ENCODE results near the gene PDAP1. TPM values are rescaled to one million over a fixed set of nuclear protein-coding genes. Genes with fewer than 3 reads are reported as not detected.

Gene PDAP1
- total RNA-seq = 100 to 1,000 TPM; 147 to 165 TPM
- 130 TPM for polyA plus RNA-seq (2013, experiment 1 of 2)
- polyA plus RNA-seq (2013, experiment 2 of 2) = 130 TPM
- long read RNA-seq, experiment 1, transcript PDAP1-201 (6 exons, 2,546 nt) = major isoform, 14 of 96 reads
- long read RNA-seq, experiment 1, partial matches to known transcripts = 58 of 96 reads
- long read RNA-seq, experiment 1, other reads (novel, unspliced or antisense) = 24 of 96 reads
- long read RNA-seq, experiment 2, transcript PDAP1-201 (6 exons, 2,546 nt) = major isoform, 82 of 92 reads
- long read RNA-seq, experiment 2, partial matches to known transcripts = 5 of 92 reads
- long read RNA-seq, experiment 2, other reads (novel, unspliced or antisense) = 5 of 92 reads
- long read RNA-seq, experiment 3, transcript PDAP1-201 (6 exons, 2,546 nt) = major isoform, 163 of 181 reads
- long read RNA-seq, experiment 3, partial matches to known transcripts = 7 of 181 reads
- long read RNA-seq, experiment 3, other reads (novel, unspliced or antisense) = 11 of 181 reads
- long read RNA-seq, experiment 4, transcript PDAP1-201 (6 exons, 2,546 nt) = major isoform, 555 of 675 reads
- long read RNA-seq, experiment 4, partial matches to known transcripts = 19 of 675 reads
- long read RNA-seq, experiment 4, other reads (novel, unspliced or antisense) = 98 of 675 reads

GRCh38 chr7:99408379-99409191, at the start of gene PDAP1, which contains the start of gene BUD31:
Gene PDAP1, minus strand, starts transcription at chr7:99408597. Its CDS starts 49 bp downstream, at chr7:99408548.
Gene BUD31, plus strand, starts transcription at chr7:99408969. Its CDS starts 2,124 bp downstream, at chr7:99411093.
- H3K4me3 Mint-ChIP-seq = peak within 1 kb of the TSS; percentile 97
- H3K9me3 Mint-ChIP-seq = no peaks in the 10 kb centered on the region
- no peak for TF ChIP-seq CTCF (conservative IDR thresholded peaks at IDR 0.05)
- H3K27ac Mint-ChIP-seq = peak within 1 kb of the TSS; percentile 98
- peak within 1 kb of the TSS; percentile 90 for H3K9ac ChIP-seq (ENCODE audit: extremely low read depth, low read length, poor library complexity, severe bottlenecking)
- peaks cover 43% of the 10 kb centered on the region for H3K36me3 ChIP-seq (ENCODE audit: control insufficient read depth, insufficient read depth, low read length)
- H3K4me1 ChIP-seq (ENCODE audit: control insufficient read depth, insufficient read depth, low read length) = peaks cover 8% of the 10 kb centered on the region
- no peaks in the 10 kb centered on the region for H3K27me3 Mint-ChIP-seq (ENCODE audit: insufficient read depth)
- H3K27ac ChIP-seq (ENCODE audit: low read depth, low read length) = peak within 1 kb of the TSS; percentile 99
- H3K27me3 ChIP-seq (ENCODE audit: control insufficient read depth, insufficient read depth, low read length, poor library complexity, severe bottlenecking) = no peaks in the 10 kb centered on the region
- peaks cover 21% of the 10 kb centered on the region for H3K4me1 Mint-ChIP-seq
- WGBS, 2 experiments (ENCODE audit: insufficient coverage in 1 of 2, insufficient read length in 1 of 2) = 0% methylated on average over 30 to 72 of the region's 72 CpGs
- peak; percentile 97 for DNase-seq
- H3K4me3 ChIP-seq (ENCODE audit: low read length) = peak within 1 kb of the TSS; percentile 96
- peaks cover 42% of the 10 kb centered on the region for H3K36me3 Mint-ChIP-seq (ENCODE audit: low read depth)
- no peaks in the 10 kb centered on the region for H3K9me3 ChIP-seq (ENCODE audit: control insufficient read depth, low read length)

- no peak overlapping the region for H3K4me3 ChIP-seq (ENCODE audit: low read length)
- no peak for TF ChIP-seq CTCF (conservative IDR thresholded peaks at IDR 0.05)
- H3K4me1 Mint-ChIP-seq = no peaks in the 10 kb centered on the region
- no peaks in the 10 kb centered on the region for H3K27me3 ChIP-seq (ENCODE audit: control insufficient read depth, insufficient read depth, low read length, poor library complexity, severe bottlenecking)
- H3K27me3 Mint-ChIP-seq (ENCODE audit: insufficient read depth) = no peaks in the 10 kb centered on the region
- H3K36me3 ChIP-seq (ENCODE audit: control insufficient read depth, insufficient read depth, low read length) = peaks cover 85% of the 10 kb centered on the region
- H3K9ac ChIP-seq (ENCODE audit: extremely low read depth, low read length, poor library complexity, severe bottlenecking) = no peak overlapping the region
- no peak overlapping the region for H3K4me3 Mint-ChIP-seq
- WGBS, 2 experiments (ENCODE audit: insufficient coverage in 1 of 2, insufficient read length in 1 of 2) = 93 to 95% methylated on average over 18 to 26 of the region's 26 CpGs
- H3K27ac Mint-ChIP-seq = peak overlapping the region; percentile 48
- H3K36me3 Mint-ChIP-seq (ENCODE audit: low read depth) = peaks cover 86% of the 10 kb centered on the region
- H3K9me3 ChIP-seq (ENCODE audit: control insufficient read depth, low read length) = no peaks in the 10 kb centered on the region
- peaks cover 3% of the 10 kb centered on the region for H3K9me3 Mint-ChIP-seq
- no peak overlapping the region for H3K27ac ChIP-seq (ENCODE audit: low read depth, low read length)
- no peaks in the 10 kb centered on the region for H3K4me1 ChIP-seq (ENCODE audit: control insufficient read depth, insufficient read depth, low read length)
- DNase-seq = no peak
Observed at GRCh38 chr7:99457650-99458493, 49.5 kb upstream of the PDAP1 start.
